PFSK-1 (cell line): ENCODE results near the gene EVL.

ENCODE experiments used
- FOXP2 ChIP-seq: optimal IDR thresholded peaks from 2 replicates; pipeline ENCODE3; 2011; ENCODE audit warnings: borderline replicate concordance, control low read depth, inconsistent platforms; ENCODE audit not compliant: insufficient read depth; ENCODE audit errors: extremely low read length, extremely low read depth
- POLR2AphosphoS5 ChIP-seq: IDR thresholded peaks from 2 replicates; pipeline ENCODE4 v1.6.1; 2012; ENCODE audit warnings: low read depth, mild to moderate bottlenecking, control low read depth, low read length, moderate library complexity
- SIN3A ChIP-seq: IDR thresholded peaks from 2 replicates; pipeline ENCODE4 v1.6.1; 2012; ENCODE audit warnings: mild to moderate bottlenecking, low read length, moderate library complexity, borderline replicate concordance; ENCODE audit not compliant: insufficient read depth
- TAF1 ChIP-seq: IDR thresholded peaks from 2 replicates; pipeline ENCODE4 v1.6.1; 2012; ENCODE audit warnings: low read length, control low read depth, borderline replicate concordance; ENCODE audit not compliant: insufficient read depth
- TF ChIP-seq, protein P1 (sequence below), 2 experiments: IDR thresholded peaks; 2 replicates each; pipeline versions ENCODE4 v1.6.1 to v1.8.0; 2011 to 2012; ENCODE audit warnings: low read depth in 2 of 2, low read length in 2 of 2, control low read depth in 1 of 2, inconsistent platforms in 1 of 2, mild to moderate bottlenecking in 1 of 2, moderate library complexity in 1 of 2; ENCODE audit not compliant: insufficient read depth in 1 of 2

EVL gene

DNA sequence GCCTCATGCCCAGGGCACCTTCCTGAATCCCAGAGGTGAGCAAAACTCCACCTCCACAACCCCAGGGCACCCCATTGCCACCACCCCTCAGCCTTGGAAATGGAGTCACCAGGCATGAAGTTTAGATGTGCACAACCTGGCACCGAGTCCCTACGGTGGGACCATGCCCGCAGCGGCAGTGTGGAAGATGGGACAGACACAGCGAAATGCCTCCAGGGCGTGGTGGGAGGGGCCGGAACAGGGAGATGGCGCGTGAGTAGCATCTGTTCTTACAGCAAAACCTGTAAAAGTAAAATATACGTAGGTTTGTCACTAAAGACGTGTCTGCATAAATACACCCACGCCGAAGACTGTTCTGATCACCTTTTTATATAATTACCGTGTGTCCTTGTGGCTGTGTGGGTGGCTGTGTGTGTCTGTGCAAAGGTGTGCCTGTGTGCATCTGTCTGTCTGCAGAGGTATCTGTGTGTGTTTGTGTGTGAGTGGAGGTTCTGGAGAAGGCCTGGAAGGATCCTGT is 111.6 kb downstream of the EVL start:
- TF ChIP-seq, protein P1, sequence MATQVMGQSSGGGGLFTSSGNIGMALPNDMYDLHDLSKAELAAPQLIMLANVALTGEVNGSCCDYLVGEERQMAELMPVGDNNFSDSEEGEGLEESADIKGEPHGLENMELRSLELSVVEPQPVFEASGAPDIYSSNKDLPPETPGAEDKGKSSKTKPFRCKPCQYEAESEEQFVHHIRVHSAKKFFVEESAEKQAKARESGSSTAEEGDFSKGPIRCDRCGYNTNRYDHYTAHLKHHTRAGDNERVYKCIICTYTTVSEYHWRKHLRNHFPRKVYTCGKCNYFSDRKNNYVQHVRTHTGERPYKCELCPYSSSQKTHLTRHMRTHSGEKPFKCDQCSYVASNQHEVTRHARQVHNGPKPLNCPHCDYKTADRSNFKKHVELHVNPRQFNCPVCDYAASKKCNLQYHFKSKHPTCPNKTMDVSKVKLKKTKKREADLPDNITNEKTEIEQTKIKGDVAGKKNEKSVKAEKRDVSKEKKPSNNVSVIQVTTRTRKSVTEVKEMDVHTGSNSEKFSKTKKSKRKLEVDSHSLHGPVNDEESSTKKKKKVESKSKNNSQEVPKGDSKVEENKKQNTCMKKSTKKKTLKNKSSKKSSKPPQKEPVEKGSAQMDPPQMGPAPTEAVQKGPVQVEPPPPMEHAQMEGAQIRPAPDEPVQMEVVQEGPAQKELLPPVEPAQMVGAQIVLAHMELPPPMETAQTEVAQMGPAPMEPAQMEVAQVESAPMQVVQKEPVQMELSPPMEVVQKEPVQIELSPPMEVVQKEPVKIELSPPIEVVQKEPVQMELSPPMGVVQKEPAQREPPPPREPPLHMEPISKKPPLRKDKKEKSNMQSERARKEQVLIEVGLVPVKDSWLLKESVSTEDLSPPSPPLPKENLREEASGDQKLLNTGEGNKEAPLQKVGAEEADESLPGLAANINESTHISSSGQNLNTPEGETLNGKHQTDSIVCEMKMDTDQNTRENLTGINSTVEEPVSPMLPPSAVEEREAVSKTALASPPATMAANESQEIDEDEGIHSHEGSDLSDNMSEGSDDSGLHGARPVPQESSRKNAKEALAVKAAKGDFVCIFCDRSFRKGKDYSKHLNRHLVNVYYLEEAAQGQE (IDR thresholded peaks at IDR 0.05; ENCODE audit: insufficient read depth in 1 of 2, low read depth in 2 of 2, low read length in 2 of 2): no peak
- TF ChIP-seq FOXP2 (no peak), TAF1 (no peak), POLR2AphosphoS5 (no peak), SIN3A (no peak)

DNA sequence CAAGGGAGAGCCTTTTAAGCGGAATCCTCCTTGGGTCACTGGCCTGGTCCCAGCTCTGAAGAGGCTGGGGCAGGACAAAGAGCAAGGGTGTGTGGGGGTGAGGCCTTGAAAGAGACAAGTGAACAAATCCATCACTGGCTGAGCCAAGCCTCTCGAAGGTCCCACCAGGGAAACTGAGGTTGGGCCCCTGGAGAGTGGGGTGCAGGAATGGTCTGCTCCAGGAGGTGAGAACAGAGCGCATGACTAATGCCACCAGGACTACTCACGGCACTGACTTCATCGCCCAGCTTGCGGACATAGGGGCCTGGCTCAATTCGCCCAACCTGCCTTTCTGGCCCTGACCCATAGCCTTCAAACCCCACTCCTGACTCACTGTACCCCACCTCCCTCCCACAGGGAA is 113.5 kb downstream of the EVL start:
- TF ChIP-seq SIN3A (no peak), POLR2AphosphoS5 (no peak), TAF1 (no peak), FOXP2 (no peak)
- TF ChIP-seq, protein P1 (IDR thresholded peaks at IDR 0.05; ENCODE audit: insufficient read depth in 1 of 2, low read depth in 2 of 2, low read length in 2 of 2): no peak

DNA sequence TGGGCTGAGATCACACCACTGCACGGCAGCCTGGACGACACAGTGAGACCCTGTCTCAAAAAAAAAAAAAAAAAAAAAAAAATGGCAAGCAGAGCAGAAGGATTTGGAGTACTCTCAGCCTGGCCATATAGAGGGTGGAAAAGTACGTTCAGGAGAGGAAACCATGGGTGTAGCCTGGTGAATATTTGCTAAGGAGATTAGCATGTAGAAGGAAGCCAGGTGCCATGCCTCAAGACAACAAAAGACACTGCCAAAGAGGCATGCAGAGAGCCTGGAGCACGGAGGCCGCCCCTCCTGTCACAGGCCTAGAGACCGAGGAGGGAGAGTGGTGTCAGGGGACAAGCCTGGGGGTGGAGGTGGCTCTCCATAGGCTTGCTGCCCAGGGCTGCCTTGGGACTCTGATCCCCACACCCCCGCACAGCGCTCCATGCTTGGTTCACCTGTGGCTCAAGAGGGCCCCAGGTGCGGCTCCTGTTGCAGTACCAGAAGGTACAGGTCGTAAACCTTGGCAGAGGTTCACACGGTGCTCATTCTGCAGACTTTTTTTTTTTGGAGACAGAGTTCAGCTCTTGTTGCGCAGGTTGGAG is 122.1 kb downstream of the EVL start:
- no peak for TF ChIP-seq SIN3A
- TF ChIP-seq FOXP2: no peak
- TF ChIP-seq, protein P1 (IDR thresholded peaks at IDR 0.05; ENCODE audit: insufficient read depth in 1 of 2, low read depth in 2 of 2, low read length in 2 of 2): no peak
- TF ChIP-seq POLR2AphosphoS5: no peak
- no peak for TF ChIP-seq TAF1

DNA sequence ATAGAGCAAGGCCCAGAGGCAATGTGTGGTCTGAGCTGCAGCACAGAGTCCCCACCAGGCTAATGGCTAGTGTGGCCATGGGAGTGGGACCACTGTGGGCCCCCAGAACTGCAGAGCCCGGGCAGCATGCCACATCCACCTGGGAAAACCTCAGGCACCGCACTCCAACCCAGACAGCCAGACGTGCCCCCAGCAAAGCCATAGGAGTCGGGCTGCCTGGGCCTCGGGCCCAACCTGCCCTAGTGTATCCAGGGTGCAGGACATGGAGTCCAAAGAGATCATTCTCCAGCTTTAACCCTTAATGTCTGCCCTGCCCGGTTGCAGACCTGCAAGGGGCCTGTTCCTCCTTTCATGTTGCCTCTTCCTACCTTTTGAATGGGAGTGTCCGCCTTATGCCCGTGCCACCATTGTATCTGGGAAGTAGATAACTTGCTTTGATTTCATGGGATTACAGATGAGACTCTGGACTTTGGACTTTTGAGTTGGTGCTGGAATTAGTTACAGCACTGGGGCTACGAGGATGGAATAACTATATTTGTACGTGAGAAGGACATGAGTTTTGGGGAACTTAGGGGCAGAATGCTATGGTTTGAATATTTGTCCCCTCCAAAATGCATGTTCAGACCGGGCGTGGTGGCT is 123.3 kb downstream of the EVL start:
- TF ChIP-seq POLR2AphosphoS5 (no peak), TAF1 (no peak), SIN3A (no peak)
- TF ChIP-seq, protein P1 (IDR thresholded peaks at IDR 0.05; ENCODE audit: insufficient read depth in 1 of 2, low read depth in 2 of 2, low read length in 2 of 2): no peak
